Activated effector memory CD4-positive, alpha-beta T cell treated with Interleukin-2 at 50 U/mL for 16 hours (primary cell): Measurements from ENCODE around the gene TPPP.
"Not testable (repeated sequence)": the region's sequence is repeated elsewhere in the genome, so short reads cannot be mapped to it uniquely, and the experiment has no call there.

ENCODE experiments used
- DNase-seq: peaks from one replicate; pipeline ENCODE4 v3.0.0-alpha.2; 2020

The TPPP gene

DNA sequence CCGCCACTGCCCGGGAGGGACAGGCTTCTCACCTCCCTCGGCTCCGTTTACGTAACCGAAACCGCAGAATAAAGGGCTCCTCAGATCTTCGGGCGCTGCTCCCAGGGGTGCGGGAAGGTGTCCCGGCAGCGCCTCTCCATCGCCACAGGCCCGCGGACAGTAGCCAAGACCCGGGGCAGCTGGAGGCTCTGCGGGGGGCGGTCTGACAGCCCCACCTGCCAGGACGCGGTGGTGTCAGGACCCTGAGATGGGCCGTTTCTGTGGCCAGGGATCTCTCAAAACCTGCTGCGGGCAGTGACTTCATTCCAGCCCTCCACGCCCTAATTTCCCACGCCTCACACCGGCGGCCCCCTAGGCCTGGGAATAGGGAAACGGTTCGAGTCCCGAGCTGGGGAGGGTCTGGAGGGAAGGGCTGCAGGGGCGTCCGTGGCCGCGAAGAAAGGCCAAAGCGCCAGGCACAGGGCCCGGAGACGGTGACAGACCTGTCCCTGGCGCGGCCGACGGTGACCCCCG is 567 bp downstream of the TPPP start:
- not testable (repeated sequence) for DNase-seq

GRCh38 chr5:691817-692528 is 1.2 kb downstream of the TPPP start:
- DNase-seq: no peak

GRCh38 chr5:691049-691448 is 2.1 kb downstream of the TPPP start:
- DNase-seq: not testable (repeated sequence)

DNA sequence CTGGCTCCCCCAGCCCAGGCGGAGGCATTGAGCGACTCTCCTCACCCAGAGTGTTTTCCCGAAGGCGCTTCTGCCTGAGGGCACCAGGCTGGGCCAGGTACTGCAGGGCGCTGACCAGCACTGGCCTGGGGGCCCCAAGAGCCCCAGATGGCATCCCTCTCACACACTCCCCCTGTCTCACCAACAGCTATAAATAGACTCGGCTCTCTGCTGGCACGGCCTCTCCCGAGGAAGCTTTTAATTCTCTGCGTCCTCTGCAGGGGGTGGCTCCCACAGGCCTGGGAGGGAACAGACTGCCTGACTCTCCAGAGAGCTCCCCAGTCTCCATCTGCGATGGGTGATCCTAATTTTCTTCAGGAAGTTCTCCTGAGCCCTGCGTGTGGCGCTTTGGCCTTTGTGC is 2.9 kb downstream of the TPPP start:
- not testable (repeated sequence) for DNase-seq

DNA sequence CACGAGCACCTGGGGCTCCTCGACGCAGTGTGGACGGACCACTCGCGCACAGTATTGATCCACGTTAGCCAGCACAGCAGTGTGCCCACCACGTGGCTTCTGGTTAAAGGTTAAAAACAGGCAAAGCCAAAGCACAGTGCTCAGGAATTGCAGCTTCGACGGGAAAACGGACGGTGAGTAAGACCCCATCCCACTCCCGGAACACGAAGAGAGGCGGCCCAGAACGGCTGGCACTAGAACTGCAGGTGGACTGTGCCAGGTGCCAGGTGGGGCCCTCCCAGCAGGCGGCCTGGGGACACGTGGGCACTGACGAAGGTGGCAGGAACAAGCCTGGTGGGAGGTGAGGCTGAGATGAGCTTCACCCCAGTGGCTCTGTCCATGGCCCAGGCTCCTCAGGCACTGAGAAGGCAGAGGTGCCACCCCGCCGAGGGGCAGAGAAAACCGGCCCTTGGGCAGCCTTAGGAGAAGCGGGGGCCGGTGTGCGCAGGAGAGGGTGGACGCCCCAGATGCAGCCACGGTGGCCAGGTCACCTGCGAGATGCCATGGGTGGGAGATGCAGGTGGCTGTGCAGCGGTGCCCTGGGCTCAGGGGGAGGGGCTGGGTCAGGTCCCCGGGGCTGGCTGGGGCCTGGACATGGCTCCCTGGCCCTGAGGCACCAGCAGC is 4.7 kb downstream of the TPPP start:
- not testable (repeated sequence) for DNase-seq

DNA sequence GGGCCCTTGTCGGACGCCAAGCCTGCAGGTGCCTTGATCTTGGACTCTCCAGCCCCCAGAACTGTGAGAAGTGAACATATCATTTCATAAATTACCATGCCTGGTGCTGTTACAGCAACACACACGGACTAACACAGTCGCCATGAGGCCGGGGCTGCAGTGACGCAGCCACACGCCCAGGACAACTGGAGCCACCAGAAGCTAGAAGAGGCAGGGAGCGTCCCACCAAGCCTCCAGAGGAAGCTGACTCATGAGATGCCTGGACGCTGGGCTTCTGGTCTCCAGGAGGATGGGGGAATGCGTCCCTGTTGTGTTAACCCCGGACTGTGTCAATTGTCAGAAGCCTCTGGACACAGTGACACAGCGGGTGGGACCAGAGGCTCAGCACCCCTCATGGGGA is 6.2 kb downstream of the TPPP start:
- not testable (repeated sequence) for DNase-seq

DNA sequence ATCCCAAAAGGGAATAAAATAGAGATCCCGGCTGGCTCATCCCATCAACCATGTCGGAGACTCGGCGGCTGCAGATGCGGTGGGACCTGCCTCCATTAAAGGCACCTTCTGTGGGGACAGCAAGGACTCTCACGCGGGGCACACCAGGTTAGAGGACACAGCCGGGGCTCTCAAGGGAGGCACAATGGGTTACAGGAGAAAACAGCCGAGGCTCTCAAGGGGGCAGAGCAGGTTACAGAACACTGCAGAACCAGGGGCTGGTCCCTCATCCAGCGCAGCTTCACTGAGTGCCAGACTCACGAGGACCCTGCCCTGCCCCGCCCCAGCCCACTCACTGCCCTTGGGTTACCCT is 7.0 kb downstream of the TPPP start:
- not testable (repeated sequence) for DNase-seq

DNA sequence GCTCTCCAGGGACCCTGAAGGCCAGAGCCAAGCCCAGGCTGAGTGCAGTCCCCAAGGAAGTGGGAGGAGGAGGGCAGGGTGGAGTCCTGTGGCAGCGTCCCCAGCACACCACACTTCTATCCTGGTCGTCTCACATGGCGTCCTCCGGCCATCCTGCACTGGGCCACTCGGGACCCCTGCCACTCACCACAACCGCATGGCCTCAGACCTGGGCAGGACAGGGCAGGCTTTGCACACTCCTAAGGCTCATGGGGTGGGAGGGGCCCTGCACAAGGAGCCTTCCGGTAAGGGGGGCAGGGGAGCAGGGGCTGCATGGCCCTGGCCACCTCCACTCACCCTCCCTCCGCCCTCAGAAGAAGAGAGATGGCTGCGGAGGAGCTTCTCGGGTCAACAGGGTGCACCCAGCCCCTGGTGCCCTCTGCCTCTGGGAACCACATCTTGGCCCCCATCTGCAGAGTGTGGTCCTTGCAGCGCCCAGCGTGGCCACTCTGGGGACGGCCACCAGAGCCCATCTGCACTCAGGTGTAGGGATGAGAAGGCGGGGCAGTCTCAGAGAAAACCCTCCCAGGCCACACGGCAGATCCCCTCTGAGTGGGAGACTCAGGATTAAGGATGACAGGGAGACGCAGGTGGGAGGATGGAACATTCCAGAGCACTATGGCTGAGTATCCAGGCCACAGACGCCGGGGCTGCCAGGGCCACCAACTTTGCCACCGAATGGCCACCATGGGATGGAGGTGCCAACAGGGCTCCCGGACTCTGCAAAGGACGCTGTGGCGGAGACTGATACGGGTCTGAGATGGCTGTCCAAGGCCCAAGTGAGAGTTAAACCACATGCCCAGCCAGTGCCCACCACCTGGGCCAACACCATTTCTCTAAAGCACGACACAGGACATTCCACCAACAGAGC is 7.6 kb downstream of the TPPP start:
- DNase-seq: no peak

DNA sequence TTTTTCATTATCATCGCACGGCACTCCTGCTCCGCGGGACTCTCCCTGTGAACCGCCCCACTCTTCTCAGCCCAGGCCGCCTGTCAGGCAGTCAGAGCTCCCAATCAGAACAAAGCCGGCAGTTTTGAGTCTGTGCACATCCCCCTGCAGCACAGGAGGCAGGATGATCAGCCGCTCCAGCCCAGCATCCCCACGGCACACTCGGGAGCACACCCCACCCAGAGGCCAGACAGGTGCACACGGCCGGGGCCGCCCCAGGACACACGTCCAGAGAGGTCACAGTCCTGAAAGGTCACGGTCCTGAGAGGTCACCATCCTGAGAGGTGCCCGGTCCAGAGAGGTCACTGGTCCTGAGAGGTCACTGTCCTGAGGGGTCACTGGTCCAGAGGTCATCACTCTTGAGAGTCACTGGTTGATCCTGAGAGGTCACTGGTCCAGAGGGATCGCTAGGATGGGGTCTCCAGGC is 8.4 kb downstream of the TPPP start:
- DNase-seq: no peak

DNA sequence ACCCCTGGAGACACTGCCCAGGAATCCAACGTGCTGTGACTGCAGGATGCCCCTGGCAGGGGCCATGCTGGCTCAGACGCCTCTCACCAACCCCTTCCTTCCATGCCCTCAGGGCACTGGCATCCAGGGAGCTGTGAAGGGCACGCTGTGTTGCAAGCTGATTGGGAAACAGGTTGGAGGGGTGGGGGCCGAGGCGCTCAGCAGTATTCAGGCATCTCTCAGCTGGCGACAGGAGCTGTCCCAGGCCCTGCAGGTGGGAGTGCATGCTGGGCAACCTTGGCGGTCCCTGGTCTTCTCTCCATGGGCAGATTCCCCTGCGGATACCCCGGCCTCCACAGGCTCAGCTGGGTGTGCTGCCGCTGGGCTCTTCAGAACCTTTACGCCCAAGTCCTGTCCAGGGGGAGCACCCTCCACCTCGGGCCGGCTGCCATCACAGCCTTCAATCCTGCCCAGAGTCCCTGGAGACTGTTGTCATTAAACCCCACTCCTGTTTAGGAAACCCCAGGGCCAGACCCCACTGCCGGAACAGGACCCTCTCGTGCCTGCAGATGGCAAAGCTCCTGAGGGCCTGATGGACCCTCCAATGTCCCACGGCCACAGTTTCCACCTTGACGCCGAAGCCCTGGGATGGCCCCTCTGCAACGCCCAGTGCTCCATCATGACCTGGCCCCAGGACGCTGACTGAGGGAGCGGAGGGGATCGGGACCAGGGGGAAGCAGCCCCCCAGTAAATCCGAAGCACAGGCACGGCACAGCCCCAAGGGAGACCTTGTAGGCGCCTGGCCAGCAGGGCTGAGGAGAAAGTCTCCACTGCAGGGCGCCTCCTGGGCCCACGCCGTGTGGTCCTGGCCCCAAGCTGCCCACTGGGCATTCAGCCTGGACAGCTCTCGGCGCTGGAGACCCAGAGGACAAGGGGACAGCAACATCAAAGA is 9.3 kb downstream of the TPPP start:
- DNase-seq: no peak

DNA sequence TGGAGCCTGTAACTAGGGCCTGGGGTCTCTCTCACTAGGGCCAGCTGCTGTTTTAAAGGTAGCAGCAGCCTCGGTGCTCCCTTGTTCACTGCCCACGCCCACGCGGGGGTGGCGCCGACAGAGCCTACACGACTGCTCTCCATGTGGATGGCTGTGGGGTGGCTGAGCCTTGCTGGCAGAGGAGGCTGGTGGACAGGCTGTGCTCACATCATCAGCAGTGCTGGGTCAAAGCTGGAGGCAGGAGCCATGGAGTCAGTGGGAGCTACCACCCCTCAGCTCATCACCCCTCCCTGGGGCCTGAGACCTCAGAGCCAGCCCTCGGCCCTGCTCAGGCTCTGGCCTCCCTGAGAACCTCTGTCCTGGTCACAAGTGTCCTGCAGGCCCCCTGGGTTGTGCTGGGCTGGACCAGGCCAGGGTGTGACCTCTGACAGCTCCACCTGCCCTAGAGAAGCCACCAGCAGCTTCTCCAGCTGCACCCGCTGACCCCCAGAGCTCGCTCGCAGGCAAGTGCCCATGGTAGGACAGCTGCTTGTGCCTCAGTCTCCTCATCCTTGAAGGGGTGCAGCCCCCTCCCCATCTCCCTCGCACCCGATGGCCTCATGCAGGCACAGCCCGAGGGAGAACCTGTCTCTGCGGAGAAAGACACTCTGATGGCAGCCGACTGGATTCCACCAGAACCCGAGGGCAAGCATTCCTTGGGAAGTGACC is 10.3 kb downstream of the TPPP start:
- DNase-seq: not testable (repeated sequence)

DNA sequence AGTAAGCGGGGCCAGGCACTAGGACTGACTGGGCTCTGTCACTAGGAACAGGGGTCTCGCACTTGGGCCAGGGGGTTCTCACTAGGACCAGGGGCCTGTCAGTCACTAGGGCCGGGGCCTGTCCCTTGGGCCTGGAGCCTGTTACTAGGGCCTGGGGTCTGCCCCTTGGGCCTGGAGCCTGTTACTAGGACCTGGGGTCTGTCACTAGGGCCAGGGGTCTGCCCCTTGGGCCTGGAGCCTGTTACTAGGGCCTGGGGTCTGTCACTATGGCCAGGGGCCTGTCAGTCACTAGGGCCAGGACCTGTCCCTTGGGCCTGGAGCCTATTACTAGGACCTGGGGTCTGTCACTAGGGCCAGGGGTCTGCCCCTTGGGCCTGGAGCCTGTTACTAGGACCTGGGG is 10.9 kb downstream of the TPPP start:
- not testable (repeated sequence) for DNase-seq

DNA sequence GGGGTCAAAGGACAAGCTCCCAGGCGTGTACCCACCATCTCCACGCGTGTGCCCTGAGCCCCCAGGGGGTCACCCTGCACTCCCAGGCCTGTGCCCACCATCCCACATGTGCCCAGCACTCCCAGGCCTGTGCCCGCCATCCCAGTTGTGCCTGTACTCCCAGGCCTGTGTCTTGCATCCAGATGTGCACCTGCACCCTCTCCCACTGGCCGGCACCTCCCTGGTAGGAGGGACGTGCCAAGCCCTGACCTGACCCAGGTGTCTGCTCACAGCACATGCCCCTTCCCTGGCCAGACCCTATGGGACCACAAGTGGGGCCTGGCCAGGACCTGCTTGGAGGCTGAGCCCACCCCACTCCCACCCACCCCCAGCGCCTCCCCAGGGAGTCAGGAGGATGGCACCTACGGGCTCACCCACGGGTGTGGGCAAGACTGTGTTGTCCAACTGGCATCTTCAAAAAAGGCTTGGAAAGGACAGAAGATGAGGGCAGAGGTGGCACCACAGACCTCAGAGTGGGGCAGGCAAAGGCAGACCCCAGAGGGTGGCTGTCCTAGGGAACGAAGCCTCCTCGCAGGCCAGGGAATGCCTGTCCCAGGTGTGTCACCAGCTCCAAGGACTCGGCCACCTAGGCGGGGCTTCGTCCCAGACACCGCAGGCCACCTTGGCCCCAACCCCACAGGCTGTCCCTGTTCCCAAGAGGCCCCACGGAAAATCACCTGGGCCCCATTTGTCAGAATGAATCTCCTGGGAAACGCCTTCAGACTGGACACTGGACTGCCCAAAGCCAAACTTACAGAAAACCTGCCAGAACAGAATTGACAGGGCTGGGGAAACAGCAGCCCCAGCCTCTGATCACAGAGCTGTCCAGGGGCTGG is 11.6 kb downstream of the TPPP start:
- not testable (repeated sequence) for DNase-seq

GRCh38 chr5:680836-681235 is 12.3 kb downstream of the TPPP start:
- DNase-seq: not testable (repeated sequence)

GRCh38 chr5:680118-680795 is 12.9 kb downstream of the TPPP start:
- not testable (repeated sequence) for DNase-seq

- DNase-seq: not testable (repeated sequence)
These were observed 13.8 kb downstream of the TPPP start for GRCh38 chr5:679166-679895.

DNA sequence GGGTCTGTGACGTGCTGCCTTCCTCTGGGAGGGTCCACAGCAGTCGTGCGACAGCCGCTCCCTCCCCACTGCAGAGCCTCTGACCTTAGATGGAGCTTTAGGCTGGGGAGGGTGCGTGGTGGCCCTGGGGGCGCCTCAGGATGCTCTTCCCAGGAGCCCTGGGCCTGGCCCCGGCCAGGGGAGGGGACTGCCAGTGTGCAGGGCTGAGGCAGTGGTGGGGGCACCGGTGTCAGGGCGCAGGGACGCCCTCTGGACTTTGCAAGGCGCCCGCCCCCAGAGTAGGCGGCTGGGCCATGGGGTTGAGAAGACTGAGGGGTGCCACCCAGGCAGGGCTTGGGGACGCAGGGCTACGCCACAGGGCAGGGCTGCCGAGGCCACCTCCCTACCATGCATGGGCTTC is 14.6 kb downstream of the TPPP start:
- not testable (repeated sequence) for DNase-seq

GRCh38 chr5:677131-678101 is 15.7 kb downstream of the TPPP start:
- DNase-seq: no peak
